ENCODE results near the gene PDZD7. TPM values are rescaled to one million over a fixed set of nuclear protein-coding genes. Genes with fewer than 3 reads are reported as not detected.

Gene PDZD7
- polyA plus RNA-seq, 1 of the 3 experiments (the other 2 are of a cell fraction), result 1.9 TPM

GRCh38 chr10:100983868-100984671, 46.9 kb downstream of the PDZD7 start:
- ChIA-PET POLR2A (no interaction called here), CTCF (interaction anchor here (0.7 to 8.5 kb wide), 3 partner anchors 10 to 35 kb away, joined by 3 to 81 read pairs (median 4); partner anchors contain the start of gene LZTS2)
- DNase-seq, result no peak
- H3K4me1 ChIP-seq (ENCODE audit: control insufficient read depth in 1 of 2, insufficient read depth in 2 of 2, low read depth in 1 of 2, low read length in 1 of 2), result peaks cover 19 to 29% of the 10 kb centered on the region in 2 experiments
- no peaks in the 10 kb centered on the region for H3K9me2 ChIP-seq
- no peak overlapping the region for H3K27ac ChIP-seq (ENCODE audit: low read depth in 2 of 2, low read length in 1 of 2)
- H2AFZ ChIP-seq (ENCODE audit: low read depth), result no peak overlapping the region
- H3K79me2 ChIP-seq (ENCODE audit: insufficient read depth), result peaks cover 38% of the 10 kb centered on the region
- no peaks in the 10 kb centered on the region for H4K20me1 ChIP-seq (ENCODE audit: insufficient read depth)
- H3K9ac ChIP-seq, result no peak overlapping the region
- peaks cover 13 to 40% of the 10 kb centered on the region in 2 experiments for H3K36me3 ChIP-seq (replicated peaks in 1 of 2; ENCODE audit: control insufficient read depth in 1 of 2, insufficient read depth in 2 of 2, low read length in 1 of 2)
- H3K4me3 ChIP-seq (ENCODE audit: low read depth in 2 of 2, low read length in 1 of 2), result no peak overlapping the region
- no peak overlapping the region for H3K4me2 ChIP-seq
- H3K9me3 ChIP-seq, result no peaks in the 10 kb centered on the region
- whole genome bisulfite sequencing (ENCODE audit: low lambda C conversion rate), result 85% methylated on average over 3 of the region's 13 CpGs
- no peaks in the 10 kb centered on the region for H3F3A ChIP-seq (replicated peaks; ENCODE audit: insufficient read depth)
- H3K27me3 ChIP-seq (ENCODE audit: insufficient read depth), result no peaks in the 10 kb centered on the region
- TF ChIP-seq RFX5 (IDR thresholded peaks at IDR 0.05; ENCODE audit: low read length) (no peak), NRF1 (IDR thresholded peaks at IDR 0.05; ENCODE audit: low read depth, low read length) (no peak), POLR2AphosphoS5 (IDR thresholded peaks at IDR 0.05; ENCODE audit: low read depth, low read length) (no peak), USF1 (IDR thresholded peaks at IDR 0.05; ENCODE audit: borderline replicate concordance, low read depth) (no peak), EP300 (IDR thresholded peaks at IDR 0.05; ENCODE audit: borderline replicate concordance in 1 of 2, low read depth in 1 of 2, low read length in 1 of 2) (no peak), ZBTB33 (IDR thresholded peaks at IDR 0.05; ENCODE audit: borderline replicate concordance, low read depth) (no peak), TCF12 (IDR thresholded peaks at IDR 0.05) (no peak), TAF1 (IDR thresholded peaks at IDR 0.05; ENCODE audit: borderline replicate concordance, low read depth, low read length) (no peak), YY1 (IDR thresholded peaks at IDR 0.05; ENCODE audit: low read depth) (no peak), USF2 (IDR thresholded peaks at IDR 0.05; ENCODE audit: borderline replicate concordance, low read depth, low read length) (no peak), EZH2phosphoT487 (IDR thresholded peaks at IDR 0.05; ENCODE audit: borderline replicate concordance, low read depth) (no peak), GABPA (IDR thresholded peaks at IDR 0.05; ENCODE audit: low read depth) (no peak), RAD21 (IDR thresholded peaks at IDR 0.05; ENCODE audit: low read length) (no peak), JUND (IDR thresholded peaks at IDR 0.05) (no peak), FOSL2 (IDR thresholded peaks at IDR 0.05; ENCODE audit: borderline replicate concordance, low read depth) (no peak), SMC3 (IDR thresholded peaks at IDR 0.05; ENCODE audit: low read depth, low read length) (no peak), MXI1 (IDR thresholded peaks at IDR 0.05; ENCODE audit: low read depth, low read length) (no peak), REST (IDR thresholded peaks at IDR 0.05; ENCODE audit: low read depth, low read length) (no peak)
